Body of pancreas (tissue), 4 donors: ENCODE measurements around the gene FAM222B. TPM values are rescaled to one million over a fixed set of nuclear protein-coding genes. Genes with fewer than 3 reads are reported as not detected.

Experiments used
- ATAC-seq: fragments of 150-250 bp; one replicate; pipeline ENCODE4 v1.9.1; 2016
- DNase-seq, 4 donors: peaks; one replicate each; pipeline ENCODE4 v3.0.0-alpha.2; 2019
- H3K27ac ChIP-seq, 4 donors: fragments of 200-600 bp; sonication (generic); 1 replicate in 3 of 4; 2 replicates in 1 of 4; pipeline versions ENCODE4 v1.5.1 to v1.6.1; 2016 to 2019; ENCODE audit warnings: mild to moderate bottlenecking in 1 of 4, mixed read lengths in 1 of 4, moderate library complexity in 1 of 4
- H3K27me3 ChIP-seq, 2 donors: fragments of 200-600 bp; sonication (generic); one replicate each; pipeline ENCODE4 v1.6.0; 2016; ENCODE audit warnings: mild to moderate bottlenecking in 1 of 2
- H3K36me3 ChIP-seq, 2 donors: fragments of 200-600 bp; sonication (generic); replicated peaks in 1 of 2; 2 replicates each; pipeline ENCODE4 v1.5.1; 2016; ENCODE audit warnings: low read depth in 2 of 2; ENCODE audit not compliant: insufficient read depth in 1 of 2
- H3K4me1 ChIP-seq: fragments of 200-600 bp; sonication (generic); one replicate; pipeline ENCODE4 v1.6.0; 2016
- H3K4me3 ChIP-seq, 2 donors: fragments of 200-600 bp; sonication (generic); 1 replicate in 1 of 2; 2 replicates in 1 of 2; pipeline ENCODE4 v1.5.1; 2016 to 2019
- H3K9me3 ChIP-seq, 3 donors: fragments of 200-600 bp; sonication (generic); 1 replicate in 2 of 3; 2 replicates in 1 of 3; pipeline ENCODE4 v1.5.1; 2016
- CTCF ChIP-seq, 7 experiments: fragments of 450-650 bp in 4 of 7; fragments of 200-600 bp in 3 of 7; sonication (generic) in 3 of 7; IDR thresholded peaks; one replicate each; pipeline ENCODE4 v1.5.1; 2016 to 2019; ENCODE audit warnings: antibody characterized with exemption in 7 of 7
- POLR2A ChIP-seq, 3 donors: fragments of 450-650 bp; IDR thresholded peaks; one replicate each; pipeline ENCODE4 v1.6.1; 2016; ENCODE audit warnings: antibody characterized with exemption in 3 of 3, mild to moderate bottlenecking in 2 of 3
- WGBS, 2 donors: methylation state at CpG; one replicate each; pipeline ENCODE4 v1.1.5; 2017; 5-methylcytosine and 5-hydroxymethylcytosine counted together
- intact Hi-C: fragments of 100-400 bp; cut with DNase I; formaldehyde crosslinking; loops from one replicate; pipeline ENCODE4 v1.15.1; 2023
- total RNA-seq, 2 donors: library from RNA; depleted of rRNA; stranded (reverse); fragments of >200 nt; gene quantifications; one replicate each; pipeline ENCODE4 v1.1.0, GENCODE V29; 2016

FAM222B gene
- total RNA-seq, 2 donors from 2014 or later = 9.9 to 15.3 TPM

- TF ChIP-seq POLR2A (IDR thresholded peaks at IDR 0.05) (no peak), CTCF (IDR thresholded peaks at IDR 0.05) (no peak)
- Histone ChIP-seq H3K36me3 (peaks cover 4 to 5% of the 10 kb centered on the region in 2 donors), H3K27ac (no peak overlapping the region), H3K27me3 (no peaks in the 10 kb centered on the region), H3K4me1 (peaks cover 11% of the 10 kb centered on the region), H3K9me3 (no peaks in the 10 kb centered on the region), H3K4me3 (no peak overlapping the region)
- WGBS, 2 donors = 89 to 92% methylated on average over 7 of the region's 7 CpGs
- intact Hi-C loops = no loop called here
- DNase-seq (no peak), ATAC-seq (no peak)
Observed at GRCh38 chr17:28755486-28755885, 87.1 kb downstream of the FAM222B start.

GRCh38 chr17:28751600-28752366, 90.8 kb downstream of the FAM222B start:
- peak in 1 of 4 donors; percentile 4 for DNase-seq
- H3K9me3 ChIP-seq = no peaks in the 10 kb centered on the region
- H3K36me3 ChIP-seq = peaks cover 0 to 7% of the 10 kb centered on the region in 2 donors
- no peak overlapping the region for H3K4me3 ChIP-seq
- H3K27ac ChIP-seq = no peak overlapping the region
- ATAC-seq = no peak
- 91 to 93% methylated on average over 10 of the region's 10 CpGs for WGBS, 2 donors
- peaks cover 48% of the 10 kb centered on the region for H3K4me1 ChIP-seq
- intact Hi-C loops = no loop called here
- TF ChIP-seq CTCF (IDR thresholded peaks at IDR 0.05) = no peak
- TF ChIP-seq POLR2A (IDR thresholded peaks at IDR 0.05) = no peak
- H3K27me3 ChIP-seq = no peaks in the 10 kb centered on the region

DNA sequence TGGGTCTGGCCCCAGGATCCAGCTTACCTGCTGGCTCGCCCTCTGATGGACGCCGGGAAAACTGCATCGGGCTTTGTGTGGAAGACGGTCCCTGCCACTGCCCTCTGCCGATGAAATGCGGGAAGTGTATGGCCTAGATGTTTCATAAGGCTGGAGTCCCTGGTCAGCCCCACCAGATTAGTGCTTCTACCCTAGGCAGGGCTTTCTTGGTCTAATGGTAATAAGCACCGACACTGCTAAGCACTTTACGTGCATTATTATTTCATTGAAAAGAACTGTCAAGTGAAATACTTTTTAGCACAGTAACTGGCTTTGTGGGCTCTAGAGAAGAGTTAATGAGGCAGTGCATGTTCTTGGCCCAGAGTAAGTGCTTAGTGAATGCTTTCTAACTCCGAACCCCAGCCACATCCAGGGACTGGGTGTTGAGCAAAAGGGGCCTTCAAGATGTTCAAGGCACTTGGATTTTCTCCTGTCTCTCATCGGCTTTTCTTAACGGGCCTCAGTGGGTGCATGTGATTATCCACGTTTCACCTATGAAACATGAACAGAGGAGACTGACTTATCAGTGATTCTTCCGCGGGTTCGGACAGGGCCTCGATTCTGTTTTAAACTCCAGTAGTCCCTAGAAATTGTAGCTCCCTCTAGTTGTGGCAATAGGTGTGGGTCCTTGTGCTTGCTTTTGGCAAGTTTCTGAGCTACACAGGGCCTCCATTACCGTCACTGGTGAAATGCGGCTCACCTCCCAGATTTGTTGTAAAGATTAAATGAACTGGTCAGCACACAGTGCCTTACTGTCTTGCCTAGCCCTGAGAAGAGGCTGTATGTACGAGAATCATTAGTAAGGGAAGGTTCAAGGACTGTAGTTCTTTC, 92.2 kb downstream of the FAM222B start:
- Histone ChIP-seq H3K36me3 (peaks cover 0 to 7% of the 10 kb centered on the region in 2 donors), H3K4me1 (peaks cover 55% of the 10 kb centered on the region), H3K9me3 (no peaks in the 10 kb centered on the region), H3K4me3 (no peak overlapping the region), H3K27me3 (no peaks in the 10 kb centered on the region), H3K27ac (peak overlapping the region in 3 of 4 donors; percentile 33 to 98 (median 49))
- peak; percentile 98 to 100 (median 100) for TF ChIP-seq CTCF (IDR thresholded peaks at IDR 0.05)
- TF ChIP-seq POLR2A (IDR thresholded peaks at IDR 0.05) = peak in 1 of 3 donors; percentile 29
- 19 to 37% methylated on average over 13 to 20 of the region's 20 CpGs for WGBS, 2 donors
- DNase-seq = peak; percentile 96 to 99 (median 96)
- ATAC-seq = peak; percentile 72
- intact Hi-C loops = no loop called here

- peaks cover 58% of the 10 kb centered on the region for H3K4me1 ChIP-seq
- DNase-seq (no peak), ATAC-seq (no peak)
- 20 to 52% methylated on average over 2 to 11 of the region's 11 CpGs for WGBS, 2 donors
- intact Hi-C loops = no loop called here
- TF ChIP-seq CTCF (IDR thresholded peaks at IDR 0.05) = no peak
- TF ChIP-seq POLR2A (IDR thresholded peaks at IDR 0.05) = no peak
- no peaks in the 10 kb centered on the region for H3K9me3 ChIP-seq
- no peaks in the 10 kb centered on the region for H3K27me3 ChIP-seq
- peak overlapping the region in 3 of 4 donors; percentile 33 to 98 (median 49) for H3K27ac ChIP-seq
- peaks cover 0 to 7% of the 10 kb centered on the region in 2 donors for H3K36me3 ChIP-seq
- no peak overlapping the region for H3K4me3 ChIP-seq
Observed at GRCh38 chr17:28749516-28750177, 92.9 kb downstream of the FAM222B start.
